Inflammatory macrophage treated with lipopolysaccharide for 1 hour (primary cell): ENCODE measurements around the gene TTC27.
A peak's percentile ranks its signal among the peaks of the same experiment; 100 is the strongest.
"Not testable (repeated sequence)": the region's sequence is repeated elsewhere in the genome, so short reads cannot be mapped to it uniquely, and the experiment has no call there.

Source experiments
- DNase-seq, 2 donors: peaks; one replicate each; pipeline ENCODE4 v3.0.0-alpha.2; 2020 to 2022

The TTC27 gene

GRCh38 chr2:32721376-32721775 lies 93.5 kb downstream of the TTC27 start:
- no peak for DNase-seq

- DNase-seq: no peak
Measured at GRCh38 chr2:32723467-32724079, 95.7 kb downstream of the TTC27 start.

GRCh38 chr2:32726678-32727077 lies 98.8 kb downstream of the TTC27 start:
- not testable (repeated sequence) for DNase-seq

GRCh38 chr2:32727157-32727556 lies 99.3 kb downstream of the TTC27 start:
- no peak for DNase-seq

GRCh38 chr2:32730958-32731357 lies 103.1 kb downstream of the TTC27 start:
- not testable (repeated sequence) for DNase-seq

GRCh38 chr2:32732120-32732519 lies 104.3 kb downstream of the TTC27 start:
- no peak for DNase-seq

- DNase-seq: no peak
Measured at GRCh38 chr2:32732912-32733472, 105.1 kb downstream of the TTC27 start.

- no peak for DNase-seq
Measured at GRCh38 chr2:32735348-32735747, 107.5 kb downstream of the TTC27 start.

- no peak for DNase-seq
Measured at GRCh38 chr2:32738939-32739338, 111.1 kb downstream of the TTC27 start.

GRCh38 chr2:32739664-32740063 lies 111.8 kb downstream of the TTC27 start:
- DNase-seq: no peak

- DNase-seq: no peak
Measured at GRCh38 chr2:32741575-32741974, 113.7 kb downstream of the TTC27 start.

- DNase-seq: no peak
Measured at GRCh38 chr2:32742376-32742775, 114.5 kb downstream of the TTC27 start.

- DNase-seq: no peak
Measured at GRCh38 chr2:32743480-32744236, 115.8 kb downstream of the TTC27 start.

GRCh38 chr2:32745191-32745590 lies 117.3 kb downstream of the TTC27 start:
- DNase-seq: no peak

- DNase-seq: no peak
Measured at GRCh38 chr2:32745675-32746074, 117.8 kb downstream of the TTC27 start.

GRCh38 chr2:32746669-32747068 lies 118.8 kb downstream of the TTC27 start:
- DNase-seq: no peak

- DNase-seq: no peak
Measured at GRCh38 chr2:32748158-32748557, 120.3 kb downstream of the TTC27 start.

- peak in 1 of 2 donors; percentile 20 for DNase-seq
Measured at GRCh38 chr2:32750880-32751279, 123.0 kb downstream of the TTC27 start.

GRCh38 chr2:32752205-32752604 lies 124.4 kb downstream of the TTC27 start:
- DNase-seq: no peak

- DNase-seq: no peak
Measured at GRCh38 chr2:32752952-32753351, 125.1 kb downstream of the TTC27 start.

GRCh38 chr2:32754676-32755075 lies 126.8 kb downstream of the TTC27 start:
- DNase-seq: not testable (repeated sequence)

GRCh38 chr2:32755666-32756065 lies 127.8 kb downstream of the TTC27 start:
- no peak for DNase-seq

GRCh38 chr2:32756074-32756727 lies 128.4 kb downstream of the TTC27 start:
- DNase-seq: no peak

GRCh38 chr2:32758232-32758631 lies 130.4 kb downstream of the TTC27 start:
- DNase-seq: no peak
